Nephron progenitor cell (in vitro differentiated cells): ENCODE data around the gene LINGO1.

Source experiments
- DNase-seq: peaks from one replicate; pipeline ENCODE4 v3.0.0; 2021
- H3K27ac Mint-ChIP-seq: 2 replicates; pipeline ENCODE4 v1.8.0; 2021; ENCODE audit warnings: mild to moderate bottlenecking, moderate library complexity, mixed read lengths
- H3K27me3 Mint-ChIP-seq: 2 replicates; pipeline ENCODE4 v1.8.0; 2021; ENCODE audit warnings: mild to moderate bottlenecking, low read depth, mixed read lengths; ENCODE audit not compliant: poor library complexity
- H3K36me3 Mint-ChIP-seq: 2 replicates; pipeline ENCODE4 v1.8.0; 2021; ENCODE audit warnings: low read depth, mixed read lengths
- H3K4me1 Mint-ChIP-seq: 2 replicates; pipeline ENCODE4 v1.8.0; 2021; ENCODE audit warnings: mixed read lengths
- H3K4me3 Mint-ChIP-seq: 2 replicates; pipeline ENCODE4 v1.8.0; 2021; ENCODE audit warnings: mild to moderate bottlenecking, moderate library complexity, mixed read lengths
- H3K9me3 Mint-ChIP-seq: 2 replicates; pipeline ENCODE4 v1.8.0; 2021; ENCODE audit warnings: mild to moderate bottlenecking, moderate library complexity, mixed read lengths
- CTCF ChIP-seq: fragments of 200-600 bp; sonication (generic); IDR thresholded peaks from 2 replicates; pipeline ENCODE4 v1.5.0; 2021; ENCODE audit warnings: antibody characterized with exemption

Gene LINGO1

GRCh38 chr15:77632534-77633133 is at the start of gene LINGO1:
Gene LINGO1 (minus strand): TSS chr15:77632912. CDS start chr15:77632315, 597 bp downstream.
- Mint-ChIP-seq H3K4me3 (peak within 1 kb of the TSS; percentile 77), H3K27ac (no peak within 1 kb of the TSS), H3K4me1 (peaks cover 47% of the 10 kb centered on the region), H3K9me3 (no peaks in the 10 kb centered on the region), H3K27me3 (peaks cover 50% of the 10 kb centered on the region), H3K36me3 (no peaks in the 10 kb centered on the region)
- TF ChIP-seq CTCF = no peak
- DNase-seq = peak; percentile 67

- H3K27me3 Mint-ChIP-seq = peaks cover 60% of the 10 kb centered on the region
- no peak overlapping the region for H3K27ac Mint-ChIP-seq
- H3K4me3 Mint-ChIP-seq = no peak overlapping the region
These were observed 48.6 kb upstream of the LINGO1 start for GRCh38 chr15:77681362-77681761.

DNA sequence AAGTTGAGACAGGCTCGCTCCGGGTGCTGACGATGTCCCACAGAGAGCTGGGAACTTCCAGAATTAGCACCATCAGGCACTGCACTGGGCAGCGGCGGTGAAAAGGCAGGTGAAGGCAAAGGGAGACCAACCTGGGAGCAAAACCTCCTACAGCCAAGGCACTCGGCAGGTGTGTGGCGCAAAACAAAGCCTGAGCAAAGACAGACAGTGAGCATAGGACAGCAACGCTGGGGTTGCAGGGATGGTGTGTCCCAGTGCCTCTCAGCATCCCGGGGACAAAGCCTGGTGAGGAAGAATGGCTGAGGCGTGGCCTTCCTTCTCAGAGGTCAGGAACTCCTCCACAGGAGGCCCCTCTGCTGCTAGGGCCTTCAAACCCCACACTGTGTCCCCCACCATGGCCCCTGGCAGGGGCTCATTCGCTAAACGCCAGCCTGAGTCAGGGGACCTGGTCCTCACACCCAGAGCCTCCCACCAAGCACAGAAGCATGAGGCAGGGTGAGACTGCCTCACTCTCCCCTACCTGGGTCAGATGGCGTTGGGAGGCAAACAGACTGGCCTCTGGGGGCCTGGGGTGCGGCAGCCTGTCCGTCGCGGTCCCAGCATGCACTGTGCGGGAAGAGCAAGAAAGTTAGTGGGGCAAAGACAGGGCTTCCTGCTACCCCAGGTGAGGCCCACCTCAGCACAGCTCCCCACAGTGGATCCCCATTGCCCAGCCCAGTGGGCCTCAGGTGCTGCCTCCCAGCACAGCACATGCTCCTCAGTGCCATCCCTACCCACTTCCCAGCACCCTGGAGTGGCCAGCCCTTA is 44.1 kb upstream of the LINGO1 start:
- no peak overlapping the region for H3K27ac Mint-ChIP-seq
- H3K4me1 Mint-ChIP-seq = no peaks in the 10 kb centered on the region
- H3K27me3 Mint-ChIP-seq = peaks cover 36% of the 10 kb centered on the region
- no peaks in the 10 kb centered on the region for H3K36me3 Mint-ChIP-seq
- no peak overlapping the region for H3K4me3 Mint-ChIP-seq
- TF ChIP-seq CTCF = no peak
- DNase-seq = no peak
- H3K9me3 Mint-ChIP-seq = no peaks in the 10 kb centered on the region

More at GRCh38 chr15:77681362-77681761, 48.6 kb upstream of the LINGO1 start:
- no peak for DNase-seq
- Mint-ChIP-seq H3K36me3 (no peaks in the 10 kb centered on the region), H3K4me1 (no peaks in the 10 kb centered on the region), H3K9me3 (no peaks in the 10 kb centered on the region)
- TF ChIP-seq CTCF = no peak

DNA sequence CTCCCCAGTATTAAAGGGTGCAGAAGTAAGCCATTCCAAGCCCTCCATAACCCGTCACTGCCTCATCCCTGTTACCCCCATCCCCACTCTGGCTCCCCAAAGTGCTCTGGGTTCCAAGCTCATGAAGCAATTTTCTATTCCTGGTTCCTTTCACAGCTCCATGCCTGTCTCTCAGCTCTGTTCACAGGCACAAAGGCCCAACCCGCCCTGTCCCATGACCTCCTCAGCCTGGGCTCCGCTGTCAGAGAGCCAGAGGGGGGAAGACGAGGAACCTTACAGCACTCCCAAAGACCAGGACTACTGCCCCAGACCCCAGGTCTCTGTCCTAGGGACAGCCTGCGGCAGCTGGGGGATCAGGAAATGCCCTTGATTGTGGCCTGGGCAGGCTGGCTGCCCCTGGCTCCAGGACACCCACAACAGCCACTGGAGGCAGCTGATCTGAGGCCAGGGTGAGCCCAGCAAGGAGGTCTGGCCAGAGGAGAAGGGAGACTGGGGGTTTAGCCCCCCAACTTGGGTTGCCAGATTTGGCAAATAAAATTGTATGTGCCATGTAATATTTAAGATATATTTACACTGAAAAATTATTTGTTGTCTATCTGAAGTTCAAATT is 43.2 kb upstream of the LINGO1 start:
- Mint-ChIP-seq H3K27ac (no peak overlapping the region), H3K36me3 (no peaks in the 10 kb centered on the region), H3K27me3 (peaks cover 33% of the 10 kb centered on the region), H3K4me3 (no peak overlapping the region), H3K9me3 (no peaks in the 10 kb centered on the region), H3K4me1 (peaks cover 4% of the 10 kb centered on the region)
- TF ChIP-seq CTCF = no peak
- no peak for DNase-seq

GRCh38 chr15:77674327-77674726 is 41.6 kb upstream of the LINGO1 start:
- H3K9me3 Mint-ChIP-seq = no peaks in the 10 kb centered on the region
- H3K4me3 Mint-ChIP-seq = no peak overlapping the region
- H3K27me3 Mint-ChIP-seq = peaks cover 23% of the 10 kb centered on the region
- H3K27ac Mint-ChIP-seq = no peak overlapping the region
- no peak for TF ChIP-seq CTCF
- peaks cover 6% of the 10 kb centered on the region for H3K4me1 Mint-ChIP-seq
- no peak for DNase-seq
- no peaks in the 10 kb centered on the region for H3K36me3 Mint-ChIP-seq
